K562 (cell line): ENCODE data around the gene DNASE2B. TPM values are rescaled to one million over a fixed set of nuclear protein-coding genes. Genes with fewer than 3 reads are reported as not detected.

Experiments used
- ATAC-seq: fragments of 200-7000 bp; cut with Tn5 transposase; 3 replicates; pipeline ENCODE4 v1.9.1; 2020; ENCODE audit warnings: moderate library complexity
- BruUV-seq: library from RNA; stranded (reverse); fragments of 400-500 nt; replicated peaks from 2 replicates; lab custom pipeline; 2021; lab: Mats Ljungman, UMichigan
- CTCF ChIA-PET: fragments of 300-600 bp; formaldehyde crosslinking; extraction: SDS; loops from one replicate; lab custom pipeline; 2021; ENCODE audit warnings: low intra/inter-chr PET ratio; lab: Yijun Ruan, JAX
- POLR2A ChIA-PET: fragments of 300-600, 350-650 bp; sonication (Branson Sonifier 250); formaldehyde crosslinking; extraction: SDS; loops from one replicate; lab custom pipeline; 2021; ENCODE audit warnings: antibody characterized with exemption, inconsistent platforms; lab: Yijun Ruan, JAX
- DNase-seq, 4 experiments: peaks; one replicate each; pipeline versions ENCODE4 v3.0.0 to v3.0.0-alpha.2; 2011 to 2018; ENCODE audit warnings: low spot score in 3 of 4, mixed read lengths in 3 of 4; ENCODE audit errors: extremely low read depth in 1 of 4
- FAIRE-seq: peaks from 2 replicates; lab custom pipeline; 2011; peaks lifted over from hg19 to GRCh38; lab: Jason Lieb, UNC
- H2AFZ ChIP-seq: 2 replicates; pipeline ENCODE4 v1.6.0; 2011; ENCODE audit warnings: low read depth, low read length, control low read depth, inconsistent platforms
- H3K27ac ChIP-seq: fragments of 200-600 bp; 3 replicates; pipeline ENCODE4 v1.8.0; 2011; ENCODE audit warnings: low read depth, mild to moderate bottlenecking, control low read depth, inconsistent platforms, low read length, moderate library complexity, mixed read lengths; ENCODE audit errors: extremely low read depth
- H3K27me3 ChIP-seq, 2 experiments: fragments of 300-600 bp in 1 of 2; 2 replicates in 1 of 2; 3 replicates in 1 of 2; pipeline versions ENCODE4 v1.6.0 to v1.8.0; 2011; ENCODE audit warnings: inconsistent platforms in 2 of 2, low read length in 2 of 2, mild to moderate bottlenecking in 1 of 2, mixed read lengths in 1 of 2, moderate library complexity in 1 of 2; ENCODE audit not compliant: control insufficient read depth in 2 of 2, insufficient read depth in 2 of 2
- H3K36me3 ChIP-seq: fragments of 300-600 bp; 3 replicates; pipeline ENCODE4 v1.8.0; 2011; ENCODE audit warnings: mild to moderate bottlenecking, low read length, inconsistent platforms; ENCODE audit not compliant: control insufficient read depth, insufficient read depth
- H3K4me1 ChIP-seq, 2 experiments: fragments of 200-600 bp in 1 of 2; replicated peaks in 1 of 2; 2 replicates in 1 of 2; 3 replicates in 1 of 2; pipeline versions ENCODE4 v1.5.1 to v1.8.0; 2011; ENCODE audit warnings: inconsistent platforms in 2 of 2, low read length in 2 of 2, mild to moderate bottlenecking in 1 of 2, mixed read lengths in 1 of 2, moderate library complexity in 1 of 2; ENCODE audit not compliant: control insufficient read depth in 2 of 2, insufficient read depth in 2 of 2
- H3K4me2 ChIP-seq: 2 replicates; pipeline ENCODE4 v1.6.1; 2011; ENCODE audit warnings: low read length, control low read depth, inconsistent platforms, mixed read lengths; ENCODE audit not compliant: insufficient read depth
- H3K4me3 ChIP-seq: fragments of 200-600 bp; sonication (generic), shearing (Covaris generic); 2 replicates; pipeline ENCODE4 v1.5.1; 2016; ENCODE audit warnings: control low read depth, inconsistent platforms
- H3K79me2 ChIP-seq: fragments of 200-600 bp; 3 replicates; pipeline ENCODE4 v1.8.0; 2011; ENCODE audit warnings: low read length, inconsistent platforms; ENCODE audit not compliant: control insufficient read depth, insufficient read depth
- H3K9ac ChIP-seq, 2 experiments: 2 replicates each; pipeline versions ENCODE4 v1.6.0 to v1.6.1; 2011; ENCODE audit warnings: low read depth in 2 of 2, low read length in 2 of 2, control low read depth in 1 of 2, inconsistent platforms in 1 of 2, mild to moderate bottlenecking in 1 of 2, mixed read lengths in 1 of 2; ENCODE audit not compliant: insufficient read depth in 1 of 2
- H3K9me1 ChIP-seq: one replicate; pipeline ENCODE4 v1.6.0; 2011; ENCODE audit warnings: inconsistent platforms, mild to moderate bottlenecking, low read length, moderate library complexity; ENCODE audit not compliant: control insufficient read depth, insufficient read depth
- H3K9me3 ChIP-seq: replicated peaks from 2 replicates; pipeline ENCODE4 v1.5.1; 2011; ENCODE audit warnings: low read depth, low read length, inconsistent platforms; ENCODE audit not compliant: control insufficient read depth, insufficient read depth
- H4K20me1 ChIP-seq: replicated peaks from 2 replicates; pipeline ENCODE4 v1.6.1; 2011; ENCODE audit warnings: low read length, inconsistent platforms, mixed read lengths; ENCODE audit not compliant: control insufficient read depth, insufficient read depth
- ARID4B ChIP-seq: sonication (generic); formaldehyde crosslinking; IDR thresholded peaks from 2 replicates; pipeline ENCODE4 v1.8.0; 2022; ENCODE audit warnings: mild to moderate bottlenecking, missing genetic modification reagents
- CTCFL ChIP-seq: IDR thresholded peaks from 2 replicates; pipeline ENCODE4 v1.6.1; 2011; ENCODE audit warnings: borderline replicate concordance, low read depth, mild to moderate bottlenecking, moderate library complexity, low read length; ENCODE audit not compliant: insufficient read depth, poor library complexity, severe bottlenecking
- DACH1 ChIP-seq: fragments of 450-650 bp; IDR thresholded peaks from 2 replicates; pipeline ENCODE4 v1.6.1; 2018; ENCODE audit not compliant: partially characterized antibody
- EHMT2 ChIP-seq: fragments of 450-650 bp; IDR thresholded peaks from 2 replicates; pipeline ENCODE4 v1.6.1; 2018; ENCODE audit warnings: antibody characterized with exemption
- GTF2F1 ChIP-seq: IDR thresholded peaks from 2 replicates; pipeline ENCODE4 v1.6.1; 2011; ENCODE audit warnings: low read depth, low read length, improper control_type of control experiment
- L3MBTL2 ChIP-seq: fragments of 450-650 bp; IDR thresholded peaks from 2 replicates; pipeline ENCODE4 v1.6.1; 2016; ENCODE audit warnings: mild to moderate bottlenecking, moderate library complexity
- NR2F6 ChIP-seq: fragments of 450-650 bp; formaldehyde crosslinking; IDR thresholded peaks from 2 replicates; pipeline ENCODE4 v1.4.0; 2020; ENCODE audit warnings: mild to moderate bottlenecking
- PHB ChIP-seq: fragments of 250-450 bp; sonication (Bioruptor Pico); IDR thresholded peaks from 2 replicates; pipeline ENCODE4 v1.5.0; 2021
- TBL1XR1 ChIP-seq, 2 experiments: IDR thresholded peaks; 2 replicates each; pipeline ENCODE4 v1.6.1; 2012; ENCODE audit warnings: improper control_type of control experiment in 2 of 2, low read length in 2 of 2, mild to moderate bottlenecking in 1 of 2
- ZNF184 ChIP-seq: sonication (generic); formaldehyde crosslinking; IDR thresholded peaks from 2 replicates; pipeline ENCODE4 v1.5.0; 2020; ENCODE audit warnings: missing genetic modification reagents
- ZNF324 ChIP-seq: fragments of 250-450 bp; sonication (Bioruptor Pico); IDR thresholded peaks from 2 replicates; pipeline ENCODE4 v1.4.0; 2020; ENCODE audit warnings: mild to moderate bottlenecking
- ZNF561 ChIP-seq: fragments of 450-650 bp; formaldehyde crosslinking; conservative IDR thresholded peaks from 2 replicates; pipeline ENCODE4 v1.4.0; 2020; ENCODE audit warnings: mild to moderate bottlenecking, moderate library complexity
- WGBS: fragments of 100-300 bp; shearing (Covaris generic); methylation state at CpG from one replicate; pipeline ENCODE4 v1.1.6; 2016; ENCODE audit warnings: low coverage, mixed read lengths; ENCODE audit not compliant: insufficient coverage; ENCODE audit errors: missing lambda C conversion rate; 5-methylcytosine and 5-hydroxymethylcytosine counted together
- in situ Hi-C: fragments of 300-500 bp; cut with MboI; formaldehyde crosslinking; loops from 4 replicates; pipeline ENCODE4 v1.15.0; 2018; ENCODE audit warnings: inconsistent platforms, mixed read lengths
- intact Hi-C: fragments of 100-400 bp; cut with micrococcal nuclease; formaldehyde crosslinking; loops from 2 replicates; pipeline ENCODE4 v1.14.2; 2022
- polyA plus RNA-seq, 8 experiments: library from polyadenylated mRNA; depleted of rRNA in 4 of 8; stranded (reverse) in 5 of 8; unstranded in 3 of 8; fragments of >200 nt; fragmentation: Nextera tagmentation in 2 of 8; fragmentation: Illumina TruSeq in 1 of 8; extraction: Ambion mirVana in 2 of 8; extraction: Trizol in 1 of 8; gene quantifications; 2 replicates each; pipeline versions ENCODE4 v1.2.1 to v1.2.3, GENCODE V29; 2011 to 2014; ENCODE audit warnings: inconsistent platforms in 1 of 8, missing spikeins in 1 of 8
- total RNA-seq, 7 experiments: library from RNA; depleted of rRNA in 6 of 7; stranded (reverse); fragments of >200 nt in 6 of 7; fragmentation: Illumina TruSeq in 2 of 7; extraction: Trizol in 2 of 7; gene quantifications; 2 replicates each; pipeline versions ENCODE4 v1.2.1 to v1.2.3, GENCODE V29; 2011 to 2021; ENCODE audit warnings: low replicate concordance in 1 of 7

Gene DNASE2B
- total and polyA plus RNA-seq, 9 of the 15 experiments (the other 6 are each of a cell fraction or from before 2014, with no cell fraction given) = not detected

- no peak for TF ChIP-seq GTF2F1
- TF ChIP-seq TBL1XR1 (IDR thresholded peaks at IDR 0.05; ENCODE audit: low read length in 2 of 2) = no peak
- TF ChIP-seq EHMT2 = no peak
- no peak for TF ChIP-seq DACH1
- no peak for TF ChIP-seq L3MBTL2
- TF ChIP-seq PHB = no peak
Measured at GRCh38 chr1:84403347-84403746, 5.1 kb downstream of the DNASE2B start (continued).

GRCh38 chr1:84406346-84406861 is 8.1 kb downstream of the DNASE2B start:
- Histone ChIP-seq H3K9ac (no peak overlapping the region), H3K27ac (no peak overlapping the region), H3K4me2 (no peak overlapping the region), H3K27me3 (no peaks in the 10 kb centered on the region), H3K36me3 (no peaks in the 10 kb centered on the region), H4K20me1 (no peaks in the 10 kb centered on the region), H3K4me3 (no peak overlapping the region), H3K9me3 (no peaks in the 10 kb centered on the region), H3K79me2 (no peaks in the 10 kb centered on the region), H2AFZ (no peak overlapping the region), H3K4me1 (peaks cover 0 to 3% of the 10 kb centered on the region in 2 experiments; a peak in 1 of 5 replicates), H3K9me1 (no peaks in the 10 kb centered on the region)
- in situ Hi-C loops (no loop called here), intact Hi-C loops (no loop called here)
- ChIA-PET POLR2A (no interaction called here), CTCF (no interaction called here)
- FAIRE-seq (peak; percentile 11), ATAC-seq (no peak), DNase-seq (peak in 2 of 4 experiments; percentile 11 to 33)
- WGBS = 50% methylated on average over 1 of the region's 1 CpG
- BruUV-seq = no TSS peak
- TF ChIP-seq ZNF184 = no peak
- TF ChIP-seq CTCFL = no peak
- no peak for TF ChIP-seq NR2F6 (CRISPR knock-in tag)
- TF ChIP-seq ZNF324 = no peak
- TF ChIP-seq ARID4B (CRISPR knock-in tag) = no peak
- no peak for TF ChIP-seq ZNF561 (CRISPR knock-in tag)
